GM18508 (cell line): ENCODE data around the gene GOSR1.
"Not testable (repeated sequence)": the region's sequence is repeated elsewhere in the genome, so short reads cannot be mapped to it uniquely, and the experiment has no call there.

Experiments used
- ATAC-seq: cut with Tn5 transposase; IDR thresholded peaks from one replicate; pipeline ENCODE4 v1.9.1; 2021; ENCODE audit warnings: moderate number of reproducible peaks; ENCODE audit not compliant: insufficient read depth, unreplicated experiment

GOSR1 gene

GRCh38 chr17:30541802-30542201, 64.6 kb downstream of the GOSR1 start:
- ATAC-seq: no peak

- no peak for ATAC-seq
Observed at GRCh38 chr17:30543456-30543855, 66.2 kb downstream of the GOSR1 start.

DNA sequence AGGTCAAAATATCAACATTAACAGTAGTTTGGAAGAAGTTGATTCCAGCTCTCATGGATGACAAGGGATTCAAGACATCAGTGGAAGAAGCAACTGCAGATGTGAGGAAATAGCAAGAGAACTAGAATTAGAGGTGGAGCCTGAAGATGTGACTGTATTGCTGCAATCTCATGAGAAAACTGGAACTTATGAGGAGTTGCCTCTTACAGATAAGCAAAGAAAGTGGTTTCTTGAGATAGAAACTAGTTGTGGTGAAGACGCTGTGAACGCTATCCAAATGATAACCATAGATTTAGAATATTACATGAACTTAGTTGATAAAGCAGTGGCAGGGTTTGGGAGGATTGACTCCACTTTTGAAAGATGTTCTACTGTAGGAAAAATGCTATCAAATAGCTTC, 67.8 kb downstream of the GOSR1 start:
- no peak for ATAC-seq

DNA sequence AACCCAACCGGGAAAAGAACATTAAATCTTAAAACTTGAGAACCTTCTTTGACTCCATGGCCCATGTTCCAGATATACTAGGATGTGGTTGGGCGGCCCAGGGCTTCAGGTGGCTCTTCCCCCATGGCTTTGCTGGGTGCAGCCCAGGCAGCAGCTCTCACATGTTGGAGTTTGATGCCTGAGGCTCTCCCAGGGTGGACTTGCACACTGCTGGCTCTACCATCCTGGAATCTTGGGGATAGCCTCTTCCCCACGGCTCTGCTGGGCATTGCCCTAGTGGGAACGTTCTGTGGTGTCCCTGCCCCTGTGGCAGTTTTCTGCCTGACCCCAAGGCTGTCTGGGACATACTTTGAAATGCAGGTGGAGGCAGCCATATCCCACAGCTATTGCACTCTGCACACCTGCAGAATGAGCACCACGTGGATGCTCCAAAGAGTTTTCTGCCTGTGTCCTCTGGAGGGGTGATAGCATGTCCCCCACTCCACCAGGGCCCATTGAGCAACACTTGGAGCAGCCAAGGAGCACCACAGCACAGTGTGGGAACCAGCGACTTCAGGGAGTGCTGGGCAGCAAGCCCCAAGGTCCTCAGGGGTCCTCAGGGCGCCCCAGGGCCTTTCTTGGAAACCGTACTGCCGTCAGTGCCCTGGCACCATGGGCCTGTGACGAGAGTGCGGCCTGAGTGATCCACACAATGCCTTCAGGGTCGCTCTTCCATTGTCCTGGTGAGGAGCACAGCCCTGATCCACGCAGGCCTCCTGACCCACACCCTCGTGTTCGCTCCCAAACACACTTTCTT, 70.8 kb downstream of the GOSR1 start:
- no peak for ATAC-seq

- not testable (repeated sequence) for ATAC-seq
Observed at GRCh38 chr17:30549181-30549580, 72.0 kb downstream of the GOSR1 start.

DNA sequence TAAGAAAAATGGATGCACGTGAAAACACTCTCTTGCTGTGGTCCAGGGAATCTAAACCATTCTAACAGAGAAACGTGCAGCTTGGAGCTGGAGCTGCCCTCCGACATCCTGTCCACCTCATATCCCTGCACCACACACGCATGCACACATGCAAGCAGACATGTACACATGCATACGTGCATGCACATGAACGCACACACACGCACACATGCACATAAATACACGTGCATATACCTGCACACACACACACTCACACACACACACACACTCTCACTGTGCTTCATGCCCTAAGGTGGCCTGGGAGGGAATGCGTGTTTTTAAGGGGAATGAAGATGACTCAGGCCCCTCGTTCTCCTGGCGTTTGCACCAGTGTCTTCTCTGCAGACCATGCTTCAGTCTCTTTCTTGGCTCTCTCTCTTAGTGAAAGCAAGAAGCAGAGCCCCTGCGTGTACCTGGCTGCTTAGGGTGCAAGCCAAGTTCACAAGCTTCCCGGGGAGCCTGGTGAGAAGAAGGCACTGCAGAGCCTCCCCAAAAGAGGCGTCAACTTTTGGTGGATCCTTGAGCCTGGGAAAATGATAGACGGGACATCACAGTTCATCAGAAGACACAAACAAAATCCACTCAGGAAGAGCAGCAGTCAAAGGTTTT, 72.8 kb downstream of the GOSR1 start:
- no peak for ATAC-seq

DNA sequence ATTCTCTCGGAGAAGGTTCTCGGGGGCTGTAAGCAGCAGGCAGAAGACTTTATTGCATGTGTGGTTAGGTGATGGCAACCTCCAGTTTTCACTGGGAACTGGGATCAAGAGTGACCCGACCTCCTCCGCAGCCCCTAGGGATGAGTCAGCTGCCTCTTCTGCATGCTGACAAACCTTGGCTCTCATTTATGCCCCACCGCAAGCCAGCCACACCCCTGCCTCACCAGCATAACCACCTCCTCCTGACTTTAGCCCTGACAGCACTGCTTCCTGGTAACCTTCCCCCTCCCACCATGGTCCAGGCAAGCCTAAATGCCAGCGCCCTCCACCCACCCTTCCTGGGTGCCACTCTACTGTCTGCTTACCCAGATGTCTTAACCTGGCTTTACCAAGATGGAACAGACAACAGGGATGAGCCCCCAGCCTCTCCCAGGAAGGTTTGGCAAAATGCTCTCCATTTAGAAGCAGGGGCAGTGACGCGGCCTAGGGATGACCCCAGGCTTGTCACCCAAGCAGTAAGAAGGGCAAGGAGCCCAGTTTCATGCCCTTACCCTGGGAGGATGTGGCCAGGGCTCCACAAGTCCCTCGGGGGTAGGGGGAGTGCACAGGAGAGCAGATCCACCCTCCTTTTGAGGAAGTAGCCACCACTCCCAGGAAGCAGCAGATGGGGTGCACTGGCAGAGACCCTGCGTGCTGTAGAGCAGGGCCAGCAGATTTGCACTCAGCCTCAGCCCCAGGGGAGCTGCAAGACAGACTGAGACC, 73.5 kb downstream of the GOSR1 start:
- ATAC-seq: no peak

DNA sequence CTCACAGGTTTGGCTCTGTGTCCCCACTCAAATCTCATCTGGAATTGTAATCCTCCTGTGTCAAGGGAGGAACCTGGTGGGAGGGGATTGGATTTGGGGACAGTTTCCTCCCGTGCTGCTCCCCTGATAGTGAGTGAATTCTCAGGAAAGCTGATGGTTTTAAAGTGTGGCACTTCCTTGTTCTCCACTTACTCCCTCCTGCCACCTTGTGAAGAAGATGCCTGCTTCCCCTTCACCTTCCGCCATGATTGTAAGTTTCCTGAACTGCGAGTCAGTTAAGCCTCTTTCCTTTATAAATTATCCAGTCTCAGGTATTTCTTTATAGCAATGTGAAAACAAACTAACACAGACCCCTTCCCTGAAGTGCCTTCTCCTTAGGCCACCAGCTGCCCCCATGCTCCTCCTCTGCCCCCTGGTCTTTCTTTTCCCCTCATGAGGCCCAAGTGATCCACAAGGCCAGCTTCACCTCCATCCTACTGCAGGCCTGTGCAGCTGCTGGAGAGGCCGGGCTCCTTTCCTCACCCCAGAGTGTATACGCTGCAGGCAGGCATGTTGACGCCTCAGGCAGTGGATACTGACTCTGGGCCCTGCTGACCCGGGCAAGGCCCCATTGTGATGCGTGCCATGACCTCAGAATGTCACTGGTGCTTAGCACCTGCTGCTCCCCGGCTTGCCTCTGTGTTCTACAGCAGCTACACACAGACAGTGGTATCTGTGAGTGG, 74.2 kb downstream of the GOSR1 start:
- not testable (repeated sequence) for ATAC-seq

DNA sequence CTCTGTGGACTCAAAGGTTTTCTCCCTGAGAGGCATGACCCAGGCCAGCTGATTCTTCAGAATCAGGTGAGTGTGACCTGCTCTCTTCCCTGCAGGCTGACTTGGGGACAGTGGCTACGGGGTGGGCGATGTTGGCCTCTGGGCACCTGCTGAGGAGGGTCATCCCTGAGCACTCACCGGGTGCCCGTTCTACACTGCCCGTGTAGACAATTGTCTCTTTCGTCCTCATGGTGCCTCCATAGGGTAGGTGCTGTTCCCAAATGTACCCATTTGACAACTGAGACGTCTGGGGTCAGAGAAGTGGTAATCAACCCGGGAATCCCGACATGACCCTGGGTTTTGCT, 74.8 kb downstream of the GOSR1 start:
- no peak for ATAC-seq

- no peak for ATAC-seq
Observed at GRCh38 chr17:30552994-30553566, 75.9 kb downstream of the GOSR1 start.

DNA sequence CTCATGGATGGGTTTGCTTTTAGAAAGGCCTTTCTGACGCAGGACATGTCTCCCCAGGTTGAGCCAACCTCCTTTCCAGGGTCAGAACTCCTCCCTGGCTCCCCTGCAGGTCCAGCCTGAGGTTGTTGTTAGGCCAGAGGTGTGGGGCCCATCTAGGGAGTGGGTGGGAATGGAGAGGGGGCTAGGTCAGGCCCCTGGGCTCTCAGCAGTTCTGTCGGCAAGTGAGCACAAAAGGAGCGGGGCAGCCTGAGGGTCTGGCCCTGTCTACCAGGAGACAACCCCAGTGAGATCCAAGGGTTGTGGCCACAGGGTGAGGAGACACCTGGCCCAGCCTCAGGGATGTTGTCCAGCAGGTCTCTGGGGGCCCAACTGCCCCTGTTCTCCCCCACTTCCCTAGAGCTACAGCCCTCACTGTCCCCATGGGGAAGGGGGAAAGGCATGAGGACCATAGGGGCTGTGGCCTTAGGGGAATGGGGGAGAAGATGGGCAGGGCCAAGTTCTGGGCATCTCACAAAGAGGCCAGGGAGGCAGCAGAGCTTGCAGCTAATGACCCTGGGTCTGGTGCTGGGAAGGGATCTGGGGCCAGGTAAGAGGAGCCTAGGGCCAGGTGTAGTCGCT, 76.7 kb downstream of the GOSR1 start:
- not testable (repeated sequence) for ATAC-seq

DNA sequence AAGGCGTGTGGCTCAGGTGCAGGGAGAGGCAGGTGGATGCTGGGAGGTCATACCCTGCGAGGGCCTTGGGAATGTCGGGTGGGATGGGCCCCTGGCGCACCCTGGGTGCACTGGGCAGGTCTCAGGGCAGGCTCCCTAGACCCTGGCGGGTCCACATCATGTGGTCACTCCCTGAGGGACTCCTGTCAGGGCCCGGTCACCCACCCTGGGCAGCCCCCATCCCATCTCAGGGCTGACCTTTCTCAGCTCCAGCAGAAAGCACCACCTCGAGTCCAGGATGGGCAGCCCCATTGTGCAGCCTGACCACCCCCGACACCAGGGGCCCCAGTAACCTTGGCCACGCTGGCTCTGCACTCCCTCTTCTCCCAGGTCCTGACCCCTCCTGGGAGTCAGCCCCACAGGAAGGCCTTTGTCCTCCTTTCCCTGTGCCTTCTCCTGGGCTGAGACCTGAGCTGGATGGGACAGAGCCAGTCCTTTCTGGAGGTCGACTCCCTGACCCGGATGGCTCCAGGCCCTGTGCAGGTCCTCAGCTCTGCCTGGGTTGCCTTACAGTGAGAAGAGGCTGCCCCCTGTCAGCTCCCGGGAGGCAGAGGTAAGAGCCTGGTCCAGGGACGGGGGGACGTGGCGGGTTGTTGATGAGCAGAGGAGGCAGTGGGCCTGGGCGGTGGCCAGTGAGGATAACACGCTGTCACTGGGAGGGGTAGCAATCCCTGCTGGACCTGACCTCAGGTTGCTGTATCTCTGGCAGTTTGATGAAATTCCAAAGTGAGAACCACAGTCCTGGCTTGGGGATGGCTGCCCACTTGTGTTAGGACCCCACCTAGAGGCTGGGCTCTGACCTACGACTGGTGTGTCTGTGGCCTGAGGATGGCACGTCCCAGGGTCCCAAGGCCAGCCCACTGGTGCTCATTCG, 77.9 kb downstream of the GOSR1 start:
- no peak for ATAC-seq

DNA sequence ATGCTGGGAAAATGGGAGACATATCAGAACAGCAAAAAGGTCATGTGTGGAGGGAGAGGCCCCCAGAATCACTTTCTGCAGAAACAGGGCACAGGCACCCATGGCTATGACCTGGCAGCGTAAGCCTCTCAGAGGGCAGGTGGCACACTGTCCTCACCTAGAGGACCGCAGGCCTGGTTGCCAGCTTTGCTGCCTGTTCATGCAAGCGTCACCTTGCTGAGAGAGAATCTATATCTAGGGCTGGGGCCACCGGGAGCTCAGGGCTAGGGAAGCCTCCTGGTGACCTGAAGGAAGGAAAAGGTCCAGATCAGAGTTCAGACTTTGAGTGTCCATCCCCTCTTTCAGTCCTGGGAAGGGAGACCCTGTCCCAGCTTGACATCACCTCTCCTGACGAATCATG, 78.7 kb downstream of the GOSR1 start:
- ATAC-seq: no peak

- ATAC-seq: no peak
Observed at GRCh38 chr17:30556374-30557332, 79.4 kb downstream of the GOSR1 start.

DNA sequence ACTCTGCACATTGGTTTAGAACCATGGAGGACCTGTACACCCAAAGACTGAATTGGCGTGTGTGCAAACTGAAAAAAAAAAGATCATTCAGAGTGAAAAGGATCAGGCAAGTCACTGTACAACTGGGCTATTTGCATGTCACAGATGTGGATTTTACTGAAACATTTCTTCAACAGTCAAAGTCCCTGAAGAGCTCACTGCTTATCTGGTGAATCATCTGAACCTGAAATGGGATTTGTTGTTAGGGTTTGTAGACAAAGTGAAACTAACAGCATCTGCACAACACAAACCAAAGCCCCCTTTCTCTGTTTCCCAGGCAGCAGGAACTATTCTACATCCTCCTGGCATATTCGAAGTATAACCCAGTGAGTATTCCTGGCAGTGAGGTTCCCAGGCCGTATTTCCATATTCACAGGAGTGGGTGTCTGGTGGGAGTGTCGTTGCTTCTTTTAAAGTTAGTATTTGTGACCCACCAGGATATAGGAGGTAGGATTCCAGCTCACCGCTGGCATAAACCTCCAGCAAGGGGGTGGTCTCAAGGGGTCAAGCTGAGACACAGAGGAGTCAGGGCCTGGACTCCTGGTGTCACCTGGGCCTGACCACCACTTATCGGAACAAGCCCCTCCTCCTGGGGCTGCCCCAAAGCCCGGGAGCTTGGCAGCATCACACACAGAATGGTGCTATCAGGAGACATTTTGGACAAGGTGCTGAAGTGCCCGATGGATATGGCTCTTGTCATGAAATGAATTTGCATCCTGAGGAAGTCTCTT, 80.9 kb downstream of the GOSR1 start:
- ATAC-seq: no peak

DNA sequence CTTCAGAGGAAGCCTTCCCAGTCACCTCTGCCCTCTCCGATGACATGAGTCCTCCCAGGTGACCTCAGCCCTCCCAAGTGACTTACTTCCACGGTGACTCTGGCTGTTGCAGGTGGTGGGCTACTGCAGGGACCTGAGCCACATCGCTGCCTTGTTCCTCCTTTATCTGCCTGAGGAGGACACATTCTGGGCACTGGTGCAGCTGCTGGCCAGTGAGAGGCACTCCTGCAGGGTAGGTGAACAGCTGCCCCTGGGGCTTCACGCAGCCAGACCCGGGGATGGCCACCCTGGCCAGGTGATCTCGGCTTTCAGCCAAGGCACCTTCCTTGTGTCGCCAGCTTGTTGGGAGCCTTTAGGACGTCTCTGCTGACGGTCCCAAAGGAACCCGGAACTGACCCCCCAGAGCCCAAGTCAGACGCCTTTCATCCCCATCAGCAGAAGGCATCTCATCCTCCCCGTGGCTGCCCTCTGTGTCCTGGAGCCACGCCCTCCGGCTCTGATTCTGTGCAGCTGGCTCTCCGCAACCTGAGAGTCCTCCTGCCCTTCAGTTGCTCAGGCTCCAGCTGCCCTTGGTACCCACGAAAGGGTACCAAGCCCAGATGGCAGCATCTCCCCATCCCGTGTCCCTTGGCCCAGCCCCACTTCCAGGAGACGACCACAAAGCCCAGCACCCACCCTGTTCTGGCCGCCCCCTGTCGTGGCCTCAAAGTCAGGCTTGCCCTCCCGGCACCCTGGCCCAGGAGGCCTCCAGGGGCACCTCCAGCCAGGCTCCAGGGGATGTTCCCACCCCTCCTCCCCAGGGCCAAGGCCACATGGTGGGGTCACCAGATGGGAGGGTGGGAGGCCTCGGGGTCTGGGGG, 81.7 kb downstream of the GOSR1 start:
- ATAC-seq: no peak
